HG03025 (cell line): ENCODE measurements around the gene CELA1.
"Not testable (repeated sequence)": the region's sequence is repeated elsewhere in the genome, so short reads cannot be mapped to it uniquely, and the experiment has no call there.

Source experiments
- ATAC-seq: cut with Tn5 transposase; IDR thresholded peaks from one replicate; pipeline ENCODE4 v1.9.1; 2021; ENCODE audit warnings: mild to moderate bottlenecking, moderate library complexity; ENCODE audit not compliant: unreplicated experiment, low FRiP score

CELA1 gene

GRCh38 chr12:51349026-51349425 is 2.5 kb upstream of the CELA1 start:
- no peak for ATAC-seq

- no peak for ATAC-seq
Observed at GRCh38 chr12:51348116-51348515, 1.6 kb upstream of the CELA1 start.

- ATAC-seq = no peak
Observed at GRCh38 chr12:51345681-51346080, 798 bp downstream of the CELA1 start.

GRCh38 chr12:51343201-51343600 is 3.3 kb downstream of the CELA1 start:
- no peak for ATAC-seq

GRCh38 chr12:51342416-51342815 is 4.1 kb downstream of the CELA1 start:
- ATAC-seq = no peak

GRCh38 chr12:51341251-51342007 is 5.0 kb downstream of the CELA1 start:
- no peak for ATAC-seq

- ATAC-seq = no peak
Observed at GRCh38 chr12:51339750-51340149, 6.7 kb downstream of the CELA1 start.

GRCh38 chr12:51337336-51337735 is 9.1 kb downstream of the CELA1 start:
- not testable (repeated sequence) for ATAC-seq

GRCh38 chr12:51335931-51336330 is 10.5 kb downstream of the CELA1 start:
- ATAC-seq = no peak

- no peak for ATAC-seq
Observed at GRCh38 chr12:51334764-51335163, 11.7 kb downstream of the CELA1 start.

- no peak for ATAC-seq
Observed at GRCh38 chr12:51333536-51333935, 12.9 kb downstream of the CELA1 start.

GRCh38 chr12:51330186-51330585 is 16.3 kb downstream of the CELA1 start:
- ATAC-seq = no peak

- ATAC-seq = no peak
Observed at GRCh38 chr12:51329742-51330141, 16.7 kb downstream of the CELA1 start.

GRCh38 chr12:51328587-51328986 is 17.9 kb downstream of the CELA1 start:
- no peak for ATAC-seq

GRCh38 chr12:51326698-51327439 is 19.6 kb downstream of the CELA1 start:
- ATAC-seq = peak; percentile 50

GRCh38 chr12:51324953-51325352 is 21.5 kb downstream of the CELA1 start:
- no peak for ATAC-seq

- ATAC-seq = no peak
Observed at GRCh38 chr12:51323966-51324895, 22.2 kb downstream of the CELA1 start, which contains the start of gene BIN2. Gene BIN2, minus strand, starts transcription at chr12:51324174. Its CDS starts 72 bp downstream, at chr12:51324102.

GRCh38 chr12:51323317-51323960 is 23.0 kb downstream of the CELA1 start:
- ATAC-seq = no peak

- no peak for ATAC-seq
Observed at GRCh38 chr12:51322452-51322851, 24.0 kb downstream of the CELA1 start.

GRCh38 chr12:51321882-51322281 is 24.6 kb downstream of the CELA1 start:
- ATAC-seq = no peak
